Mucosa of stomach (tissue), 1 donor: ENCODE measurements around the gene ZCCHC17.
"Not testable (repeated sequence)": the region's sequence is repeated elsewhere in the genome, so short reads cannot be mapped to it uniquely, and the experiment has no call there.

ENCODE experiments used
- H3K27me3 ChIP-seq: one replicate; pipeline ENCODE4 v1.7.0; 2013; ENCODE audit warnings: mild to moderate bottlenecking, low read length; ENCODE audit not compliant: control insufficient read depth, insufficient read depth
- H3K36me3 ChIP-seq: one replicate; pipeline ENCODE4 v1.7.0; 2013; ENCODE audit warnings: low read length; ENCODE audit not compliant: control insufficient read depth, insufficient read depth
- H3K4me1 ChIP-seq: one replicate; pipeline ENCODE4 v1.7.0; 2013; ENCODE audit warnings: mild to moderate bottlenecking, low read length; ENCODE audit not compliant: control insufficient read depth, insufficient read depth
- H3K4me3 ChIP-seq: one replicate; pipeline ENCODE4 v1.7.0; 2013; ENCODE audit warnings: low read length
- H3K9ac ChIP-seq: one replicate; pipeline ENCODE4 v1.7.0; 2013; ENCODE audit warnings: mild to moderate bottlenecking, low read length, moderate library complexity
- H3K9me3 ChIP-seq: one replicate; pipeline ENCODE4 v1.7.0; 2013; ENCODE audit warnings: mild to moderate bottlenecking, low read length, moderate library complexity; ENCODE audit not compliant: control insufficient read depth
- donor health status: Pancreatic carcinoma.

The ZCCHC17 gene, protein sequence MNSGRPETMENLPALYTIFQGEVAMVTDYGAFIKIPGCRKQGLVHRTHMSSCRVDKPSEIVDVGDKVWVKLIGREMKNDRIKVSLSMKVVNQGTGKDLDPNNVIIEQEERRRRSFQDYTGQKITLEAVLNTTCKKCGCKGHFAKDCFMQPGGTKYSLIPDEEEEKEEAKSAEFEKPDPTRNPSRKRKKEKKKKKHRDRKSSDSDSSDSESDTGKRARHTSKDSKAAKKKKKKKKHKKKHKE

DNA sequence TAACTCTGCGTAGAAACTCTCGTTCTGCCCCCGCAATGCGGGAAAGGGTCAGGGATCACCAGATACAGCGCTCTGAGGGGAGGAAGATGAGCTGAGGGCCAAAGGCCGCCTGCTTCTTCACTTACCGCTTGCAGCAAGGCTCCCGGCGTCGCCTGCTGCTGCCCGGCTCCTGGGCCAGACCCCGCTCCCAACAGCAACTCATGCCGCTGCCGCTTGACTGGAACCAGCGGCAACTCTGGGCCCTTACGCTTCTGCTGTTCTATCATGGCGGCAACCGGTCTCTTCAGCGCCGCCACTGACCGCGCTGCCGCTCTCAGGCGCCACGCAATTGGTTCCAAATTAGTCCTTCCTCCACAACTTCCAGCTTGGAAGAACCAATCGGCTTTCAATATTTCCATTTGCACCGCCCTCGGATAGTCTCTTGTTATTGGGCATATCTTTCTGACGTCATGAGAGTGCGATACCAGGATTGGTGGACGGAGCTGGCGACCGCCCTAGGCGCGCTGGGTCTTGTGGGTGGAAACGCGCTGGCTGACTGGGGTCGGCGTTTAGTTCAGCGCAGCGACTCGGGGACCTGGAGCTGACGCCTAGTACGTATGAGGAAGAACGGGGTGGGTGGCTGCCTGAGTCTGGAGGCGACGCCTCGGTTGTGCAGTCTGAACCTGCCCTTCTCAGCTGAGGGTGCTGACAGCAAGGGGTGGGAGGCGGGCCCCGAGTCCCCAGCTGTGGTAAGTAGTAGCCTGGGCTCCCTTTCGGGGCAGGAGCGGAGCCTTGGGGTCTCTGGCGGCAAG, at the start of gene ZCCHC17, which contains the start of gene SNRNP40:
TSS of gene ZCCHC17 (plus strand) at position 547 of the 791 bp plus-strand sequence. CDS start 13,067 bp downstream, outside the sequence.
TSS of gene SNRNP40 (minus strand) at position 303 of the 791 bp plus-strand sequence. CDS start at position 266, 37 bp downstream.
- H3K9ac ChIP-seq: peak within 1 kb of the TSS; percentile 98
- no peaks in the 10 kb centered on the region for H3K9me3 ChIP-seq
- no peaks in the 10 kb centered on the region for H3K27me3 ChIP-seq
- H3K36me3 ChIP-seq: no peaks in the 10 kb centered on the region
- peak within 1 kb of the TSS; percentile 100 for H3K4me3 ChIP-seq
- peaks cover 15% of the 10 kb centered on the region for H3K4me1 ChIP-seq

DNA sequence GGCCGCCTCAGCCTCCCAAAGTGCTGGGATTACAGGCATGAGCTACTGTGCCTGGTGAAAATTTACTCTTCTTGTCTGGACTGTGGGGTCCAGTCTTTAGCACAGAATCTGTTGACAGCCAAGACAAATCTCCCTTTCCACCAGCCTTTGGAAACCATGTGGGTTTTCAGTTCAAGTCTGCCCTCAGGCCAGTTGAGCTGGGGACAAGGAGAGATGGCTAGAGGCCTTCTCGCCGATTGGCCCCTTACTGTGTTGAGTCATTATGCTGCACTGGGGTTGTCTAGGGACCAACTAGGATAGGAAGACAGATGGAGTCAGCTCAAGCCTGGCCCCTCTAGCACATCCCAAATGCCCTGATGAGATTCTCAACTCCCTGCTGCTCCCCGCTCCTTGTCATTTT, 48.6 kb upstream of the ZCCHC17 start:
- Histone ChIP-seq H3K36me3 (no peaks in the 10 kb centered on the region), H3K9ac (no peak overlapping the region), H3K9me3 (no peaks in the 10 kb centered on the region), H3K4me1 (no peaks in the 10 kb centered on the region), H3K27me3 (no peaks in the 10 kb centered on the region), H3K4me3 (no peak overlapping the region)

DNA sequence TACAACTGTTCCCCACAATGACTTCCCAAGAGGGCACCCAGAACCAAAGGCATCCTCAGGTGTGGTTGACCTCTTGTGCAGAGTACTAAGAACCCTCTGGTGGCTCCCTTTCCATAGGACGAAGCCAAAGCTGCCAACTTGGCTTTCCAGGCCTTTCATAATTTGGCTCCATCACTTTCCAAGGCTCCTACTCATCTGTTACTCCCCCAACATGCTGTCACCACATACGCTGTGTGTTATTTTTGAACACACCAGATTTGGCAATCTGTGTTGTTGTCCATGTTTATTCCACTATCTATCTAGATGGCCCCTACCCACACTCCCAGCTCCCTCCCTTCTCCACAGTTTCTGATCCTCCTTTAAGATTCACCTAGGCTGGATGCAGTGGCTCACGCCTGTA, 47.0 kb upstream of the ZCCHC17 start:
- Histone ChIP-seq H3K36me3 (no peaks in the 10 kb centered on the region), H3K9ac (no peak overlapping the region), H3K9me3 (no peaks in the 10 kb centered on the region), H3K4me1 (no peaks in the 10 kb centered on the region), H3K27me3 (no peaks in the 10 kb centered on the region), H3K4me3 (no peak overlapping the region)

DNA sequence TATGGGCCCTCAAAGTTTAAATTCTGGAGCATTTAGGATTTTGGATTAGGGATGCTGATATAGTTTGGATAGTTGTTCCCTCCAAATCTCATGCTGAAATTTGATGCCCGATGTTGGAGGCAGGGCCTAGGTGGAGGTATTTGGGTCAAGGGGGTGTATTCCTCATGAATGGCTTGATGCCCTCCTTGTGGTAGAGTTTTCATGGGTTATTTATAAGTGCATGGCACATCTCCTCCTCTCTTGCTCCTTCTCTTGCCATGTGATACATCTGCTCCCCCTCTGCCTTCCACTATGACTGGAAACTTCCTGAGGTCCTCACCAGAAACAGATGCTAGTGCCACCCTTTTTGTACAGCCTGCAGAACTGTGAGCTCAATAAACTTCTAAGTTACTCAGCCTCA, 39.6 kb upstream of the ZCCHC17 start:
- no peak overlapping the region for H3K4me3 ChIP-seq
- H3K36me3 ChIP-seq: peaks cover 4% of the 10 kb centered on the region
- H3K4me1 ChIP-seq: no peaks in the 10 kb centered on the region
- no peak overlapping the region for H3K9ac ChIP-seq
- H3K9me3 ChIP-seq: no peaks in the 10 kb centered on the region
- H3K27me3 ChIP-seq: no peaks in the 10 kb centered on the region

DNA sequence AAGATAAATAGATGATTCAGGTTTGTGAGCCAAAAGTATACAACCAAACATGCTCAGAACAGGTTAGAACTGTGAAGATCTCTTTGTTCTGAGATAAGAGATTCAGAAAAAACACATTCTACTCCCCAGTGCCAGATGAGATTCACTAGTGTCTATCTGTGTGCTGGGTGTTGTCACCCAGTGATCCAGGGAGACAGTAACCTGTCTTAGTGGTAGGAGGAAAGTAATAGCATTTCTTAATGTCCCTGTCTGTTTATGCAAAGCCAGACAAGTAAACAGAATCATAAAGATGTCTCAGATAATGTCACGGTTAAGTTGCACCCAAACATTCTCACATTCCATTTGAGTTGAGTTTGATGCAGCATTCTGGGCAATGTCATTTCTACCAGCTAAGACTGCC, 38.3 kb upstream of the ZCCHC17 start:
- Histone ChIP-seq H3K9ac (no peak overlapping the region), H3K9me3 (no peaks in the 10 kb centered on the region), H3K27me3 (no peaks in the 10 kb centered on the region), H3K4me3 (no peak overlapping the region), H3K36me3 (peaks cover 4% of the 10 kb centered on the region), H3K4me1 (no peaks in the 10 kb centered on the region)

DNA sequence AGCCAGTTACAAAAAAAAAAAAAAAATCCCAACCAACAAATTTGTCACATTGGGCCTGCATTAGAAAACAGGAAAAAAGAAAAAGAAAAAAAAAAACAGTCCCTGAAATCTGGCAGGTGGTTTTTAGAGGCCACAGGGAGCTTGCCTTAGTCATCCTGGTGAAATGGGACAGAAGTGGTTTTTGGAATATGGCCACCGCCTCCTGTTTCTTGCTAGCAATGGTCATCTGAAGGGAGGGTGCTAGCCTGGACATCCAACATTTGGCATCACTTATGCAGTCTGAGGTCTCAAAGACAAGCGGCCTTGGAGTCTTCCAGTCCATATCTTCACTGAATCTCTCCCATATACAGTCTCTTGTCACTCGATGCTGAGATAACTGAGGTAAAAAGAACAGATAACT, 37.1 kb upstream of the ZCCHC17 start:
- Histone ChIP-seq H3K4me3 (no peak overlapping the region), H3K27me3 (no peaks in the 10 kb centered on the region), H3K9ac (no peak overlapping the region), H3K36me3 (peaks cover 4% of the 10 kb centered on the region), H3K4me1 (no peaks in the 10 kb centered on the region), H3K9me3 (no peaks in the 10 kb centered on the region)

DNA sequence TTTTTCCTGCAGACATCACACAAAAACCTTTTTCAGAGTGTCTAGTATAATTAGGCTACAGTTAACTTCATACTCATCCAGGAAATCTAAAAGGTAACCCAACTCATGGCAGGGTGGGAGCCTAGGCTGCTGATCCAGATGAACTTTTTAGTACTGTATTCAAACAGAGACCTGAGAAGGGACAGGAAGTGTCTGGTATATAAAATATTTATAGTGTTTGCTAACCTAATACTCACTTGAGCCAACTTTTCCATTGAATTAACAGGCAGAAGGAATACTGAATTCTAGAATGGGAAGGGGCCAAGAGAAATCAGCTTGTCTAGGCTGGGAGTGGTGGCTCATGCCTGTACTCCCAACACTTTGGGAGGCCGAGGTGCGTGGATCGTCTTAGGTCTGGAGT, 34.9 kb upstream of the ZCCHC17 start:
- H3K36me3 ChIP-seq: peaks cover 4% of the 10 kb centered on the region
- no peak overlapping the region for H3K9ac ChIP-seq
- H3K4me1 ChIP-seq: no peaks in the 10 kb centered on the region
- no peaks in the 10 kb centered on the region for H3K9me3 ChIP-seq
- H3K4me3 ChIP-seq: no peak overlapping the region
- no peaks in the 10 kb centered on the region for H3K27me3 ChIP-seq

DNA sequence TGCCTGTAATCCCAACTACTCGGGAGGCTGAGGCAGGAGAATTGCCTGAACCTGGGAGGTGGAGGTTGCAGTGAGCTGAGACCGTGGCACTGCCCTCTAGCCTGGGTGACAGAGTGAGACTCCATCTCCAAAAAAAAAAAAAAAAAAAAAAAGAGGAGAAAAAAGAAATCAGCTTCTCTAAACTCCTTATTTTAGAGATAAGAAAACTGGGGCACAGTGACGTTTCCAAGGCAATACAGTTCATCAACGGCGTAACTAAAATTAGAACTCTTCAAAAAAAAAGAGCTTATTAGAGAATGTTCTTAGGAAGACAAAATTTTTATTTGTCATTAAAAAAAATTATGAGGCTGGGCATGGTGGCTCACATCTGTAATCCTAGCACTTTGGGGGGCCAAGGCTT, 34.4 kb upstream of the ZCCHC17 start:
- H3K4me3 ChIP-seq, H3K36me3 ChIP-seq, H3K4me1 ChIP-seq, H3K9me3 ChIP-seq, H3K27me3 ChIP-seq, H3K9ac ChIP-seq: not testable (repeated sequence)

DNA sequence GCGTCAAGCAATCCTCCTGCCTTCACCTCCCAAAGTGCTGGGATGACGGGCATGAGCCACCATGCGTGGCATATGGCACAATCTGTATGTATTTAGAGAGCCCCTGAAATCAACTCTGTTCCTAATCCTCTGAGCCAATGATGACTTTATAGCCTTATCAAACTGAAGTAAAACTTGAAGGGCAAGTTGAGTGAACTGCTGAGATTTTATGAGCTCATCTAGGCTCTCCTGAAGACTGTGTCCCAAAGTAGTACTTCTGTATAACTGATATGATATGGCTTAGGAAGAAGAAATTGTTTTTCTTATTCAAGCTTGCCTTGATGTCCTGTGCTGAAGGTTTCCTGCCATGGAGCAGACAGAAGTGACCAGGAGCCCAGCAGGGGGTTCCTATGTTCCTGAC, 33.4 kb upstream of the ZCCHC17 start:
- no peaks in the 10 kb centered on the region for H3K4me1 ChIP-seq
- H3K9me3 ChIP-seq: no peaks in the 10 kb centered on the region
- H3K9ac ChIP-seq: no peak overlapping the region
- no peak overlapping the region for H3K4me3 ChIP-seq
- peaks cover 4% of the 10 kb centered on the region for H3K36me3 ChIP-seq
- no peaks in the 10 kb centered on the region for H3K27me3 ChIP-seq

DNA sequence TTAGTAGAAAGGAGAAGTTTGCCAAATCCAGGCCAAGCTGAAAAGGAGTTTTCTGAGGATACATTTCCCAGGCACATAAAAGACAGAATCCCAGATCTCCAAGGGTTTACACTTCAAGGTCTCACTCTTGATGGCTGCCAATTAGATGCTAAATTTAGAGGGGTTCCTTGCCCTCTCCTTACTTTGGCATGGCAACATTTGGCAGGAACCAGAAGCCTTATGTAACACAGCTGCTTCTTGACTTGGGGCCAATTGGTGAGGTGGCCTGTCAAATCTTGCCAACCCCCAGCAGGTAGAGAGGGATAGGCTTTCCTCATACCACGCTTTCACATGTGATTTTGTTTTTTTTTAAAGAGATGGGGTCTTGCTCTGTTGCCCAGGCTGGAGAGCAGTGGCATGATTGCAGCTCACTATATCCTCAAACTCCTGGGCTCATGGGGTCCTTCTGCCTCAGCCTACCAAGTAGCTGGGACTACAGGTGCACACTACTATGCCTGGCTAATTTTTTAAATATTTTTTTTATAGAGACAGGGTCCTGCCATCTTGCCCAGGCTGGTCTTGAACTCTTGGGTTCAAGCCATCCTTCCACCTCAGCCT, 31.9 kb upstream of the ZCCHC17 start:
- Histone ChIP-seq H3K9me3 (no peaks in the 10 kb centered on the region), H3K4me1 (no peaks in the 10 kb centered on the region), H3K27me3 (no peaks in the 10 kb centered on the region), H3K4me3 (no peak overlapping the region), H3K36me3 (no peaks in the 10 kb centered on the region), H3K9ac (no peak overlapping the region)

DNA sequence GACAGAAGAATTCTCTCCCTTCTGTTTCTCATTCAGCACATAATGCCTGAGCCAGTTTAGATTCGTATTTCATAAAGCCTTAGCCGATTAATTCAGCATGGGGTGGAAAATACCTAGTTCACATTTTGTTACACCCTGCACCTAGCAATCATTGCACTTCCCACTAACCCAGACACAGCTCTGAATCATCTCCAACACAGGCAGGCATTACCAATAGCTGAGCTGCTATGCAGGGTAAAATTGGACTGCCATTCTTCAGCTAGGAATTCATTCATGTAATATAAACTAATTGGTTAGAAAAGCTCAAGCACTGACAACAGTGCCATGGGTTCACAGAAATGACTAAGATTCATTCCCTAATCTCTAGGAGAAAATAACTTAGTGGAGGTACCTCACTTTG, 30.3 kb upstream of the ZCCHC17 start:
- Histone ChIP-seq H3K9me3 (no peaks in the 10 kb centered on the region), H3K9ac (no peak overlapping the region), H3K4me3 (no peak overlapping the region), H3K36me3 (no peaks in the 10 kb centered on the region), H3K4me1 (no peaks in the 10 kb centered on the region), H3K27me3 (no peaks in the 10 kb centered on the region)

DNA sequence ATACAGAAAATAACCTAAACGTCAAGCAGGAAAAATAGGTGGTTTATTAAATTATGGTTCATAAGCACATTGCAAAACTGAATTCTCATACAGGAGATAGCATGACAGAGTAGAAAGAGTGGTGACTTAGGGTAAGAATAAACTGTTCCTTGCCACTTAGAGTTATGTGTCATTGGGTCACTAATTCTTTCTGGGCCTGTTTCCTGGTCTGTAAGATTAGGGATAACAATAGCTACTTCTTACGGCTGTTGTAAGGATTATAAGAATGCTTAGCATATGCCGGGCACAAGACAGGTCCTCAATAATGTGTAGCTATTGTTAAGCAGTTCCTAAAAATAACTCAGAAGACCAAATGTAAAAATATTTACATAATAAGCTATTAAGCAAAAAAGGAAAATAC, 24.5 kb upstream of the ZCCHC17 start:
- H3K9me3 ChIP-seq: no peaks in the 10 kb centered on the region
- no peak overlapping the region for H3K4me3 ChIP-seq
- no peaks in the 10 kb centered on the region for H3K36me3 ChIP-seq
- no peaks in the 10 kb centered on the region for H3K27me3 ChIP-seq
- H3K4me1 ChIP-seq: no peaks in the 10 kb centered on the region
- H3K9ac ChIP-seq: no peak overlapping the region
